H9 (cell line): ENCODE data around the gene PAK6. TPM values are rescaled to one million over a fixed set of nuclear protein-coding genes. Genes with fewer than 3 reads are reported as not detected.

Source experiments
- DNase-seq: peaks from one replicate; pipeline ENCODE4 v3.0.0-alpha.2; 2017
- H2AFZ ChIP-seq: one replicate; pipeline ENCODE4 v1.6.1; 2013; ENCODE audit warnings: mild to moderate bottlenecking, low read length, control low read depth, moderate library complexity
- H2AK5ac ChIP-seq: 2 replicates; pipeline ENCODE4 v1.6.1; 2013; ENCODE audit warnings: low read length, control low read depth, mixed read lengths; ENCODE audit not compliant: insufficient read length
- H2BK120ac ChIP-seq: one replicate; pipeline ENCODE4 v1.6.1; 2013; ENCODE audit warnings: low read depth, mild to moderate bottlenecking, low read length, control low read depth, inconsistent platforms; ENCODE audit not compliant: poor library complexity, severe bottlenecking
- H2BK12ac ChIP-seq: 2 replicates; pipeline ENCODE4 v1.6.1; 2013; ENCODE audit warnings: low read length, control low read depth, mixed read lengths, low read depth; ENCODE audit not compliant: insufficient read length
- H2BK15ac ChIP-seq: 2 replicates; pipeline ENCODE4 v1.6.1; 2013; ENCODE audit warnings: low read depth, low read length, control low read depth
- H2BK20ac ChIP-seq: one replicate; pipeline ENCODE4 v1.6.1; 2013; ENCODE audit warnings: low read depth, mild to moderate bottlenecking, low read length, control low read depth, inconsistent platforms; ENCODE audit not compliant: poor library complexity, severe bottlenecking
- H2BK5ac ChIP-seq: 2 replicates; pipeline ENCODE4 v1.6.1; 2013; ENCODE audit warnings: low read length, control low read depth, mixed read lengths; ENCODE audit not compliant: insufficient read length
- H3K14ac ChIP-seq: 2 replicates; pipeline ENCODE4 v1.6.1; 2013; ENCODE audit warnings: low read length, control low read depth; ENCODE audit not compliant: insufficient read depth
- H3K18ac ChIP-seq: 2 replicates; pipeline ENCODE4 v1.6.1; 2013; ENCODE audit warnings: low read depth, mild to moderate bottlenecking, mixed read lengths, low read length, control low read depth; ENCODE audit not compliant: insufficient read length
- H3K23ac ChIP-seq: 2 replicates; pipeline ENCODE4 v1.6.1; 2013; ENCODE audit warnings: low read length, control low read depth, mixed read lengths, low read depth; ENCODE audit not compliant: insufficient read length
- H3K23me2 ChIP-seq: 2 replicates; pipeline ENCODE4 v1.6.1; 2013; ENCODE audit warnings: low read depth, mild to moderate bottlenecking, mixed read lengths, low read length, control low read depth; ENCODE audit not compliant: insufficient read length, poor library complexity, severe bottlenecking
- H3K27ac ChIP-seq: 2 replicates; pipeline ENCODE4 v1.5.1; 2013; ENCODE audit warnings: low read length, control low read depth, mixed read lengths, low read depth; ENCODE audit not compliant: insufficient read length
- H3K27me3 ChIP-seq: 2 replicates; pipeline ENCODE4 v1.6.1; 2013; ENCODE audit warnings: low read length, control low read depth, inconsistent platforms; ENCODE audit not compliant: insufficient read depth
- H3K4ac ChIP-seq: 2 replicates; pipeline ENCODE4 v1.6.1; 2013; ENCODE audit warnings: low read depth, mild to moderate bottlenecking, control low read depth, inconsistent platforms, low read length, moderate library complexity
- H3K4me1 ChIP-seq: 2 replicates; pipeline ENCODE4 v1.6.1; 2013; ENCODE audit warnings: low read length, control low read depth, inconsistent platforms; ENCODE audit not compliant: insufficient read depth
- H3K4me2 ChIP-seq: 2 replicates; pipeline ENCODE4 v1.6.1; 2013; ENCODE audit warnings: low read length, control low read depth, mixed read lengths; ENCODE audit not compliant: insufficient read length, insufficient read depth
- H3K56ac ChIP-seq: 2 replicates; pipeline ENCODE4 v1.6.1; 2013; ENCODE audit warnings: low read depth, mild to moderate bottlenecking, mixed read lengths, low read length, control low read depth; ENCODE audit not compliant: insufficient read length
- H3K79me1 ChIP-seq: 2 replicates; pipeline ENCODE4 v1.6.1; 2013; ENCODE audit warnings: low read depth, mild to moderate bottlenecking, moderate library complexity, low read length, control low read depth, inconsistent platforms; ENCODE audit not compliant: insufficient read depth, poor library complexity, severe bottlenecking
- H3K79me2 ChIP-seq: 2 replicates; pipeline ENCODE4 v1.6.1; 2013; ENCODE audit warnings: low read length, control low read depth, inconsistent platforms; ENCODE audit not compliant: insufficient read depth
- H3K9ac ChIP-seq: 2 replicates; pipeline ENCODE4 v1.6.1; 2013; ENCODE audit warnings: low read length, control low read depth, mixed read lengths; ENCODE audit not compliant: insufficient read length; ENCODE audit errors: extremely low read depth
- H3K9me3 ChIP-seq: one replicate; pipeline ENCODE4 v1.6.1; 2013; ENCODE audit warnings: low read depth, low read length, inconsistent platforms; ENCODE audit not compliant: control insufficient read depth
- H3T11ph ChIP-seq: one replicate; pipeline ENCODE4 v1.6.1; 2013; ENCODE audit warnings: mild to moderate bottlenecking, low read length, control low read depth, inconsistent platforms
- H4K20me1 ChIP-seq: one replicate; pipeline ENCODE4 v1.6.1; 2013; ENCODE audit not compliant: control insufficient read depth, insufficient read length, insufficient read depth
- H4K5ac ChIP-seq: 2 replicates; pipeline ENCODE4 v1.6.1; 2013; ENCODE audit warnings: low read depth, mild to moderate bottlenecking, mixed read lengths, low read length, control low read depth; ENCODE audit not compliant: insufficient read length
- H4K8ac ChIP-seq: replicated peaks from 2 replicates; pipeline ENCODE4 v1.6.1; 2013; ENCODE audit warnings: low read length, control low read depth, mixed read lengths, low read depth; ENCODE audit not compliant: insufficient read length
- H4K91ac ChIP-seq: 2 replicates; pipeline ENCODE4 v1.6.1; 2013; ENCODE audit warnings: low read depth, mild to moderate bottlenecking, moderate library complexity, mixed read lengths, low read length, control low read depth; ENCODE audit not compliant: insufficient read length
- H3K27ac Mint-ChIP-seq, 3 experiments: 2 replicates in 2 of 3; 3 replicates in 1 of 3; pipeline ENCODE4 v1.8.0; 2020 to 2021; ENCODE audit warnings: mixed read lengths in 3 of 3, mild to moderate bottlenecking in 1 of 3, moderate library complexity in 1 of 3
- H3K27me3 Mint-ChIP-seq: 2 replicates; pipeline ENCODE4 v1.8.0; 2021; ENCODE audit warnings: low read depth, mild to moderate bottlenecking, moderate library complexity, mixed read lengths
- H3K36me3 Mint-ChIP-seq, 3 experiments: 2 replicates in 2 of 3; 3 replicates in 1 of 3; pipeline ENCODE4 v1.8.0; 2020 to 2021; ENCODE audit warnings: low read depth in 3 of 3, mixed read lengths in 3 of 3; ENCODE audit not compliant: insufficient read depth in 1 of 3
- H3K4me1 Mint-ChIP-seq, 2 experiments: 2 replicates each; pipeline ENCODE4 v1.8.0; 2020; ENCODE audit warnings: mixed read lengths in 2 of 2
- H3K4me3 Mint-ChIP-seq, 2 experiments: 2 replicates in 1 of 2; 3 replicates in 1 of 2; pipeline ENCODE4 v1.8.0; 2020 to 2021; ENCODE audit warnings: mild to moderate bottlenecking in 2 of 2, mixed read lengths in 2 of 2, moderate library complexity in 1 of 2
- H3K9me3 Mint-ChIP-seq, 2 experiments: 2 replicates in 1 of 2; 3 replicates in 1 of 2; pipeline ENCODE4 v1.8.0; 2020; ENCODE audit warnings: mild to moderate bottlenecking in 2 of 2, mixed read lengths in 2 of 2, moderate library complexity in 1 of 2
- WGBS: extraction: QIAGEN DNeasy Blood & Tissue Kit; methylation state at CpG from one replicate; pipeline ENCODE4 v1.1.7; 2013; ENCODE audit warnings: missing lambda C conversion rate, low lambda C conversion rate, mixed read lengths; ENCODE audit not compliant: insufficient read length; ENCODE audit errors: extremely low coverage; 5-methylcytosine and 5-hydroxymethylcytosine counted together
- total RNA-seq: library from RNA; stranded (reverse); gene quantifications from 2 replicates; pipeline ENCODE4 v1.2.1, GENCODE V29; 2021
- TF ChIP-seq, protein P1 (sequence below): fragments of 200-600 bp; sonication (generic); conservative IDR thresholded peaks from 3 replicates; pipeline ENCODE4 v1.8.0; 2021; ENCODE audit warnings: antibody characterized with exemption, mild to moderate bottlenecking

Gene PAK6
- total RNA-seq, 1 experiment from 2014 or later, result 7.4 TPM

DNA sequence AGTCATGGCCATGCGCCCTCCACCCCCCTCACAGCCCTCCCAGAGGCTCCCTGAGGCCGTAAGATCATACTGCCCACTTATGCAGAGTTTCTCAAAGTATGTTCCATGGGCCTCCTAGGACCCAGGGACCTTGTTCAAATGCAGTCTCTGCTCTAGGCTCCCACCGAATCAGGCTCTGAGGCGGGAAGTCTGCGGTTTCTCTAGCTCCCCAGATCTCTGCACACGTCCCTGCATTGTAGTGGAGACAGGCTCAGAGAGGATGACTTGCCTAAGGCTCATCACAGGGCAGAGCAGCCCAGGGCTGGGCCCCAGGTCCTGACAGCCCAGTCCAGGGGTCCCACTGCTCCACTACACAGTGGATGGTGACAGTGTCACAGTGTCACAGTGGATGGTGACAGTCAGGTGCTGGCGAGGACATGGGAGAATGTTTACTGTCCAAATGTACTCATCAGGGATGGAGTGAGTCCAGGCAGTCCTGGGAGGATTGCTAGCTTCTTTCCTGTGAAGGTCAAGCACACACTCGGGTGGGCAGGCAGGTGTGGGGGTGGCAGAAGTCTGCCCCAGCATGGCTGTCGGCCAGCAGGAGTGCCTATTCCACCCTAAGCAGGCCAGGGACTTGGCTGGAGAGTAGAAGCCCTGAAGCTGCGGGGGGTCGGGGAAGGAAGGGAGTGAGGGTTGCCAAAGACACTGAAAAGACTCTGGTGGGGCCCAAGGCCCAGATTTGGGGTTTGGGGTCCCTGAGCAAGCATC is 31.6 kb downstream of the PAK6 start:
- Histone ChIP-seq H3K18ac (no peak overlapping the region), H3K23me2 (no peaks in the 10 kb centered on the region), H3K4ac (no peak overlapping the region), H4K20me1 (no peaks in the 10 kb centered on the region), H3K27ac (no peak overlapping the region), H3K27me3 (no peaks in the 10 kb centered on the region), H3K4me1 (no peaks in the 10 kb centered on the region), H3K4me2 (no peak overlapping the region), H4K91ac (no peak overlapping the region), H2AK5ac (no peak overlapping the region), H3K9me3 (no peaks in the 10 kb centered on the region), H3K56ac (no peak overlapping the region), H4K8ac (no peak overlapping the region), H2AFZ (no peak overlapping the region), H2BK20ac (no peak overlapping the region), H2BK5ac (no peak overlapping the region), H3K14ac (no peak overlapping the region), H3K23ac (no peak overlapping the region), H4K5ac (no peak overlapping the region), H3K9ac (no peak overlapping the region), H2BK15ac (no peak overlapping the region), H2BK12ac (no peak overlapping the region), H2BK120ac (no peak overlapping the region), H3K79me2 (no peaks in the 10 kb centered on the region), H3K79me1 (no peaks in the 10 kb centered on the region), H3T11ph (no peak overlapping the region)
- TF ChIP-seq, protein P1, sequence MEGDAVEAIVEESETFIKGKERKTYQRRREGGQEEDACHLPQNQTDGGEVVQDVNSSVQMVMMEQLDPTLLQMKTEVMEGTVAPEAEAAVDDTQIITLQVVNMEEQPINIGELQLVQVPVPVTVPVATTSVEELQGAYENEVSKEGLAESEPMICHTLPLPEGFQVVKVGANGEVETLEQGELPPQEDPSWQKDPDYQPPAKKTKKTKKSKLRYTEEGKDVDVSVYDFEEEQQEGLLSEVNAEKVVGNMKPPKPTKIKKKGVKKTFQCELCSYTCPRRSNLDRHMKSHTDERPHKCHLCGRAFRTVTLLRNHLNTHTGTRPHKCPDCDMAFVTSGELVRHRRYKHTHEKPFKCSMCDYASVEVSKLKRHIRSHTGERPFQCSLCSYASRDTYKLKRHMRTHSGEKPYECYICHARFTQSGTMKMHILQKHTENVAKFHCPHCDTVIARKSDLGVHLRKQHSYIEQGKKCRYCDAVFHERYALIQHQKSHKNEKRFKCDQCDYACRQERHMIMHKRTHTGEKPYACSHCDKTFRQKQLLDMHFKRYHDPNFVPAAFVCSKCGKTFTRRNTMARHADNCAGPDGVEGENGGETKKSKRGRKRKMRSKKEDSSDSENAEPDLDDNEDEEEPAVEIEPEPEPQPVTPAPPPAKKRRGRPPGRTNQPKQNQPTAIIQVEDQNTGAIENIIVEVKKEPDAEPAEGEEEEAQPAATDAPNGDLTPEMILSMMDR, result no peak
- H3K4me3 Mint-ChIP-seq, result no peak overlapping the region
- no peak overlapping the region; a peak in 1 of 7 replicates for H3K27ac Mint-ChIP-seq
- peaks cover 0 to 11% (median 2%) of the 10 kb centered on the region in 3 experiments; a peak in 3 of 7 replicates for H3K36me3 Mint-ChIP-seq
- no peaks in the 10 kb centered on the region; a peak in 1 of 5 replicates for H3K9me3 Mint-ChIP-seq
- H3K4me1 Mint-ChIP-seq, result peaks cover 17 to 38% of the 10 kb centered on the region in 2 experiments
- no peak for DNase-seq
- no CpG with 5 or more reads among the region's 11 CpGs for WGBS
- no peaks in the 10 kb centered on the region; the same call in 1 of the 2 replicates for H3K27me3 Mint-ChIP-seq
